Endothelial cell (in vitro differentiated cells): ENCODE measurements around the gene TEKT5. TPM values are rescaled to one million over a fixed set of nuclear protein-coding genes. Genes with fewer than 3 reads are reported as not detected.

ENCODE experiments used
- DNase-seq: peaks from one replicate; pipeline ENCODE4 v3.0.0; 2021; ENCODE audit warnings: low spot score
- H3K27ac Mint-ChIP-seq: one replicate; pipeline ENCODE4 v1.8.0; 2021; ENCODE audit warnings: mixed read lengths, inconsistent platforms; ENCODE audit not compliant: unreplicated experiment
- H3K27me3 Mint-ChIP-seq: one replicate; pipeline ENCODE4 v1.8.0; 2021; ENCODE audit warnings: mild to moderate bottlenecking, moderate library complexity, mixed read lengths, inconsistent platforms; ENCODE audit not compliant: unreplicated experiment
- H3K36me3 Mint-ChIP-seq: one replicate; pipeline ENCODE4 v1.8.0; 2021; ENCODE audit warnings: mild to moderate bottlenecking, low read depth, mixed read lengths, inconsistent platforms; ENCODE audit not compliant: unreplicated experiment
- H3K4me1 Mint-ChIP-seq: one replicate; pipeline ENCODE4 v1.8.0; 2021; ENCODE audit warnings: mild to moderate bottlenecking, mixed read lengths, inconsistent platforms; ENCODE audit not compliant: unreplicated experiment
- H3K4me3 Mint-ChIP-seq: one replicate; pipeline ENCODE4 v1.8.0; 2021; ENCODE audit warnings: mild to moderate bottlenecking, mixed read lengths, inconsistent platforms; ENCODE audit not compliant: unreplicated experiment
- H3K9me3 Mint-ChIP-seq: one replicate; pipeline ENCODE4 v1.8.0; 2021; ENCODE audit warnings: mixed read lengths, inconsistent platforms; ENCODE audit not compliant: unreplicated experiment
- total RNA-seq: library from RNA; stranded (reverse); fragmentation: NEBNext Ultra II Directional; extraction: Animal tissue kit (Norgen Biotek cat#: 25700); gene quantifications from one replicate; pipeline ENCODE4 v1.2.1, GENCODE V29; 2021; ENCODE audit not compliant: unreplicated experiment
- TF ChIP-seq, protein P1 (sequence below): fragments of 200-600 bp; sonication (generic); IDR thresholded peaks from one replicate; pipeline ENCODE4 v1.5.0; 2021; ENCODE audit warnings: antibody characterized with exemption; ENCODE audit not compliant: unreplicated experiment

TEKT5 gene
- total RNA-seq, 1 donor from 2014 or later: 0.64 TPM

- no peaks in the 10 kb centered on the region for H3K9me3 Mint-ChIP-seq
- H3K27me3 Mint-ChIP-seq: peaks cover 1% of the 10 kb centered on the region
- no peak overlapping the region for H3K27ac Mint-ChIP-seq
- H3K4me3 Mint-ChIP-seq: no peak overlapping the region
- TF ChIP-seq, protein P1, sequence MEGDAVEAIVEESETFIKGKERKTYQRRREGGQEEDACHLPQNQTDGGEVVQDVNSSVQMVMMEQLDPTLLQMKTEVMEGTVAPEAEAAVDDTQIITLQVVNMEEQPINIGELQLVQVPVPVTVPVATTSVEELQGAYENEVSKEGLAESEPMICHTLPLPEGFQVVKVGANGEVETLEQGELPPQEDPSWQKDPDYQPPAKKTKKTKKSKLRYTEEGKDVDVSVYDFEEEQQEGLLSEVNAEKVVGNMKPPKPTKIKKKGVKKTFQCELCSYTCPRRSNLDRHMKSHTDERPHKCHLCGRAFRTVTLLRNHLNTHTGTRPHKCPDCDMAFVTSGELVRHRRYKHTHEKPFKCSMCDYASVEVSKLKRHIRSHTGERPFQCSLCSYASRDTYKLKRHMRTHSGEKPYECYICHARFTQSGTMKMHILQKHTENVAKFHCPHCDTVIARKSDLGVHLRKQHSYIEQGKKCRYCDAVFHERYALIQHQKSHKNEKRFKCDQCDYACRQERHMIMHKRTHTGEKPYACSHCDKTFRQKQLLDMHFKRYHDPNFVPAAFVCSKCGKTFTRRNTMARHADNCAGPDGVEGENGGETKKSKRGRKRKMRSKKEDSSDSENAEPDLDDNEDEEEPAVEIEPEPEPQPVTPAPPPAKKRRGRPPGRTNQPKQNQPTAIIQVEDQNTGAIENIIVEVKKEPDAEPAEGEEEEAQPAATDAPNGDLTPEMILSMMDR: no peak
- no peaks in the 10 kb centered on the region for H3K36me3 Mint-ChIP-seq
- DNase-seq: no peak
- H3K4me1 Mint-ChIP-seq: peaks cover 7% of the 10 kb centered on the region
These were observed 109.7 kb downstream of the TEKT5 start for GRCh38 chr16:10584981-10585438.

GRCh38 chr16:10583269-10583668 lies 111.5 kb downstream of the TEKT5 start:
- peaks cover 9% of the 10 kb centered on the region for H3K4me1 Mint-ChIP-seq
- no peak overlapping the region for H3K27ac Mint-ChIP-seq
- DNase-seq: no peak
- H3K36me3 Mint-ChIP-seq: no peaks in the 10 kb centered on the region
- H3K9me3 Mint-ChIP-seq: no peaks in the 10 kb centered on the region
- H3K4me3 Mint-ChIP-seq: no peak overlapping the region
- TF ChIP-seq, protein P1: no peak
- H3K27me3 Mint-ChIP-seq: peaks cover 3% of the 10 kb centered on the region

DNA sequence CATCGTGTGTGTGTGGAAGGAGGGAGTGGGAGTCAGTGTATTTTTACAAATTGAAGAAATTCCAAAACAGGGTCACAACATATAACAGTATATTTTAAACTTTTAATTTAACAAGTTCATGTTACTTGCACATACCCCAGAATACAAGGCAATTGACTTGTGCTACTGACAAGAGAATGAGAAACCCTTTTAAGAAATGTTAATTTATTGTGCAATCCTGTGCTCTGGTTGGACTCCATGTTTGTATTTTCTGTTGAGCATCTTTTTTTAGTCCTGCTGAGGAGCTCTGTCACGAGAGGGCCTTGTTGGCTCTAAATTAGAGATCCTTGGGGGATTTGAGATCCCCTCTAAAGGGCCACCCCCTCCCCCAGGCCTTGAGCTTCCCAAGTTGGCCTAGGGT lies 113.2 kb downstream of the TEKT5 start:
- peak overlapping the region; percentile 94 for H3K4me3 Mint-ChIP-seq
- peaks cover 9% of the 10 kb centered on the region for H3K4me1 Mint-ChIP-seq
- no peak overlapping the region for H3K27ac Mint-ChIP-seq
- H3K27me3 Mint-ChIP-seq: peaks cover 5% of the 10 kb centered on the region
- H3K36me3 Mint-ChIP-seq: no peaks in the 10 kb centered on the region
- no peak for DNase-seq
- H3K9me3 Mint-ChIP-seq: no peaks in the 10 kb centered on the region
- TF ChIP-seq, protein P1: no peak

GRCh38 chr16:10580883-10581247 lies 113.9 kb downstream of the TEKT5 start:
- Mint-ChIP-seq H3K27ac (no peak overlapping the region), H3K4me3 (peak overlapping the region; percentile 94), H3K36me3 (no peaks in the 10 kb centered on the region), H3K4me1 (peaks cover 9% of the 10 kb centered on the region), H3K9me3 (no peaks in the 10 kb centered on the region), H3K27me3 (peaks cover 5% of the 10 kb centered on the region)
- no peak for DNase-seq
- TF ChIP-seq, protein P1: no peak

DNA sequence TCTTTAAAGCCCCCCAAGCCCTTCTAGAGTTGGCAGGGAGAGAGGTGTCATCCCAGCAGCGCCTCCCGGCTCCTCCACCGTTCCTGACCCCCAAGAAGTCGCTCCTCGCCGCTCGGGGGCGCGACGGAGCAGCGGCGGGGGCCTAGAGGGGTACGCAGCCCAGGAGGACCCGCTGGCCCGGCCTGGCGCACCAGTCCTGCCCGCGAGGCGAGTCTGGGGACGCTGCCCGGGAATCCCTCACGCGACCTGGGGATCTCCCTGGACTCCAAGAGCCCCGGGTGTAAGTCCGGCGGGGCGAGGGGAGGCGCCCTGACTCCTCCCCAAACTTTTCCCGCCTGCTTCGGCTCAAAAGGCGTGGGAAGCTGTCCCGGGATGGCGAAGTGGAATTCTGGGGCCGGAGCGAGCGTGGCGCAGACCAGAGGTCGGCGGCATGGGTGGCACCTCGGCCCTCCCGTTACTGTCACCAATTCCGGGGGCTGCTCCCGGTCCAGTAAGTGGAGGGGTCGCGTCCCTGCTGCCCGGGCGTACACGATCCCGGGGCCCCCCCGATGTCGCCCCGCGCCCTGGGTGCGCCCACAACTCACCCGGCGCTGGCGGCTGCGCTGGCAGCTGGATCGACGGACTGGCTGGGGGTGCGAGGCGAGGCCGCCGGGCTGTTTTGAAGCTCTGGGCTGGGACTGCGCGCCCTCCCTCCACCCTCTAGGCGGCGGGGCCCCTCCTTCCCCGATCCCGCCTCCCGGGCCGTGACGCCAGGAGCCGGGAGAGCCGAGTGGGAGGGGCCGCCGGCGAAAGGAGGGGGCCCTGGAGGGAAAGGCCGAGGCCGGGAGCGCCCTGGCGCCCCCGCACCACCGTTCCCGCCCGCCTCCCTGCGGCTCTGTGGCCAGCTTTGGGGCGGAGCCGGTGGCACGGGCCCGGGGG lies 114.5 kb downstream of the TEKT5 start, which contains the start of gene EMP2:
EMP2 (minus strand) TSS at position 634 of the 918 bp plus-strand sequence. CDS start 32,981 bp downstream, outside the sequence.
- no peak within 1 kb of the TSS for H3K27ac Mint-ChIP-seq
- no peaks in the 10 kb centered on the region for H3K36me3 Mint-ChIP-seq
- TF ChIP-seq, protein P1: peak; percentile 36
- DNase-seq: peak; percentile 66
- H3K4me3 Mint-ChIP-seq: peak within 1 kb of the TSS; percentile 94
- peaks cover 9% of the 10 kb centered on the region for H3K4me1 Mint-ChIP-seq
- peaks cover 5% of the 10 kb centered on the region for H3K27me3 Mint-ChIP-seq
- H3K9me3 Mint-ChIP-seq: no peaks in the 10 kb centered on the region
